ENCODE data around the gene ADGRV1.

- no peak for TF ChIP-seq CTCF (IDR thresholded peaks at IDR 0.05)
- no peak for TF ChIP-seq POLR2AphosphoS5 (IDR thresholded peaks at IDR 0.05)
- TF ChIP-seq POLR2A (IDR thresholded peaks at IDR 0.05): no peak
- no peak for TF ChIP-seq EP300 (IDR thresholded peaks at IDR 0.05; ENCODE audit: low read depth)
Measured at GRCh38 chr5:90615355-90615754, 56.8 kb downstream of the ADGRV1 start.
